ENCODE data around the gene CLIC4. TPM values are rescaled to one million over a fixed set of nuclear protein-coding genes. Genes with fewer than 3 reads are reported as not detected.

The CLIC4 gene
- total RNA-seq, 1 donor, result 966 TPM

GRCh38 chr1:24892188-24893153 is 147.2 kb downstream of the CLIC4 start:
- DNase-seq (ENCODE audit: low read depth), result no peak
- H3K4me3 ChIP-seq (ENCODE audit: low read depth, low read length), result no peak overlapping the region
- TF ChIP-seq CTCF (IDR thresholded peaks at IDR 0.05; ENCODE audit: insufficient read depth, low read length), result no peak

DNA sequence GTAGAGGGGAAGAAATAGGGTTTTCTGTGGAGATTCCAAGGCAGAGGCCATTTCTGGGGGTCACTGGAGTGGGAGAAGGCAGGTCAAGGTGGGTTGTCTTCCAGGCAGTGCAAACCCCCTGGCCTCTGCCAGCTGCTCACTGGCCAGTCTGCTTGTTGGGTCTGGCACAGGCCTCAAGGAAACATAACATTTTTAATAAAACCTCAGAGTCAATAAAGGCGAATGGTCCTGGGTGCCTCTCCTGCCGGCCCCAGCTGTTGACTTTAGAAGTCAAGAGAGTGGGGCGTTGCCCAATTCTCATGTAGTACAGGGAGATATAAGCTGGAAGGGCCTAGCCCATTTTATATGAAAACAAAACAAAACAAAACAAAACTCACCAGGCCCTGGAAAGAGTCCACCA is 148.2 kb downstream of the CLIC4 start:
- H3K4me3 ChIP-seq (ENCODE audit: low read depth, low read length), result no peak overlapping the region
- TF ChIP-seq CTCF (IDR thresholded peaks at IDR 0.05; ENCODE audit: insufficient read depth, low read length), result no peak
- no peak for DNase-seq (ENCODE audit: low read depth)

Small RNAs within 50 kb of the gene (small RNA-seq; reads per million reads assigned to genes)
- not detected for gene RNU6-1208P

Other genes starting within 250 kb of the CLIC4 start
- gene RCAN3, start 242.6 kb upstream of the CLIC4 start, total RNA-seq (ENCODE audit: low replicate concordance), result 5.1 and 17.7 TPM in 2 replicates
- not detected in 2 replicates for gene NCMAP, start 189.4 kb upstream of the CLIC4 start, total RNA-seq (ENCODE audit: low replicate concordance)
- 74.3 and 108 TPM in 2 replicates for gene SRRM1, start 102.1 kb upstream of the CLIC4 start, total RNA-seq (ENCODE audit: low replicate concordance)
- not detected in 2 replicates for gene RUNX3, start 184.8 kb downstream of the CLIC4 start, total RNA-seq (ENCODE audit: low replicate concordance)

Measured in fibroblast of the aortic adventitia (primary cell).